Neural cell (in vitro differentiated cells): ENCODE results near the gene AGAP3. TPM values are rescaled to one million over a fixed set of nuclear protein-coding genes. Genes with fewer than 3 reads are reported as not detected.

Experiments
- H2AFZ ChIP-seq: fragments of 200-600, 300-800 bp; sonication (generic), shearing (Covaris generic); 2 replicates; pipeline ENCODE4 v1.6.0; 2014; ENCODE audit warnings: low read depth, mild to moderate bottlenecking, antibody characterized with exemption, low read length, moderate library complexity
- H3F3A ChIP-seq: fragments of 200-600 bp; shearing (Covaris generic); 2 replicates; pipeline ENCODE4 v1.6.1; 2016; ENCODE audit warnings: mild to moderate bottlenecking, moderate library complexity, mixed read lengths, antibody characterized with exemption, low read length; ENCODE audit not compliant: insufficient read depth, poor library complexity, severe bottlenecking
- H3K27ac ChIP-seq: fragments of 200-600, 300-800 bp; sonication (generic), shearing (Covaris generic); 2 replicates; pipeline ENCODE4 v1.5.1; 2014; ENCODE audit warnings: mild to moderate bottlenecking, low read length, moderate library complexity
- H3K27me3 ChIP-seq: fragments of 300-800, 200-600 bp; sonication (generic), shearing (Covaris generic); 2 replicates; pipeline ENCODE4 v1.6.0; 2014; ENCODE audit warnings: mild to moderate bottlenecking, low read depth, low read length, moderate library complexity; ENCODE audit not compliant: insufficient read depth
- H3K36me3 ChIP-seq: fragments of 300-800, 200-600 bp; sonication (generic), shearing (Covaris generic); 2 replicates; pipeline ENCODE4 v1.5.1; 2014; ENCODE audit warnings: mild to moderate bottlenecking, antibody characterized with exemption, low read length, moderate library complexity; ENCODE audit not compliant: insufficient read depth
- H3K4me2 ChIP-seq: fragments of 300-800, 200-600 bp; sonication (generic), shearing (Covaris generic); 2 replicates; pipeline ENCODE4 v1.6.0; 2014; ENCODE audit warnings: mild to moderate bottlenecking, low read length
- H3K4me3 ChIP-seq: fragments of 300-800, 200-600 bp; sonication (generic), shearing (Covaris generic); 2 replicates; pipeline ENCODE4 v1.5.1; 2014; ENCODE audit warnings: mild to moderate bottlenecking, low read length, moderate library complexity
- H3K79me2 ChIP-seq: fragments of 200-600 bp; shearing (Covaris generic); replicated peaks from 2 replicates; pipeline ENCODE4 v1.6.0; 2014; ENCODE audit warnings: mild to moderate bottlenecking, low read length, moderate library complexity; ENCODE audit not compliant: insufficient read depth
- H3K9ac ChIP-seq: fragments of 300-800, 200-600 bp; sonication (generic), shearing (Covaris generic); 2 replicates; pipeline ENCODE4 v1.6.1; 2016; ENCODE audit warnings: mild to moderate bottlenecking, low read length, mixed read lengths
- H3K9me2 ChIP-seq: fragments of 200-600 bp; shearing (Covaris generic); 2 replicates; pipeline ENCODE4 v1.6.1; 2016; ENCODE audit warnings: mild to moderate bottlenecking, low read length, mixed read lengths; ENCODE audit not compliant: insufficient read depth
- H3K9me3 ChIP-seq: fragments of 200-600, 300-800 bp; sonication (generic), shearing (Covaris generic); 2 replicates; pipeline ENCODE4 v1.6.1; 2016; ENCODE audit warnings: mild to moderate bottlenecking, mixed run types, low read length, moderate library complexity, mixed read lengths
- H4K20me1 ChIP-seq: fragments of 200-600 bp; shearing (Covaris generic); 2 replicates; pipeline ENCODE4 v1.6.1; 2016; ENCODE audit warnings: mild to moderate bottlenecking, mixed run types; ENCODE audit not compliant: insufficient read depth
- CTCF ChIP-seq: fragments of 450-650 bp; IDR thresholded peaks from 2 replicates; pipeline ENCODE4 v1.5.1; 2014; ENCODE audit warnings: antibody characterized with exemption, mild to moderate bottlenecking, moderate library complexity; ENCODE audit not compliant: poor library complexity, severe bottlenecking
- EP300 ChIP-seq: fragments of 450-650 bp; conservative IDR thresholded peaks from 2 replicates; pipeline ENCODE4 v1.6.1; 2014; ENCODE audit warnings: antibody characterized with exemption, mild to moderate bottlenecking, moderate library complexity; ENCODE audit not compliant: poor library complexity, severe bottlenecking
- EZH2 ChIP-seq: fragments of 200-600, 300-800 bp; shearing (Covaris generic), sonication (generic); IDR thresholded peaks from 2 replicates; pipeline ENCODE4 v1.6.1; 2014; ENCODE audit warnings: antibody characterized with exemption, low read length, borderline replicate concordance, mild to moderate bottlenecking; ENCODE audit not compliant: insufficient read depth, poor library complexity, severe bottlenecking
- MXI1 ChIP-seq: fragments of 450-650 bp; conservative IDR thresholded peaks from 2 replicates; pipeline ENCODE4 v1.6.1; 2014; ENCODE audit warnings: antibody characterized with exemption, mild to moderate bottlenecking; ENCODE audit not compliant: poor library complexity, severe bottlenecking
- POLR2AphosphoS5 ChIP-seq: IDR thresholded peaks from 2 replicates; pipeline ENCODE4 v1.6.1; 2012
- RAD21 ChIP-seq: fragments of 450-650 bp; conservative IDR thresholded peaks from 2 replicates; pipeline ENCODE4 v1.6.1; 2014; ENCODE audit warnings: antibody characterized with exemption, mild to moderate bottlenecking, moderate library complexity
- REST ChIP-seq: IDR thresholded peaks from 2 replicates; pipeline ENCODE4 v1.6.1; 2012; ENCODE audit warnings: borderline replicate concordance
- SMC3 ChIP-seq: fragments of 450-650 bp; conservative IDR thresholded peaks from 2 replicates; pipeline ENCODE4 v1.6.1; 2014; ENCODE audit warnings: antibody characterized with exemption, mild to moderate bottlenecking, moderate library complexity; ENCODE audit not compliant: poor library complexity
- TAF1 ChIP-seq: IDR thresholded peaks from 2 replicates; pipeline ENCODE4 v1.6.1; 2012; ENCODE audit warnings: low read depth
- polyA plus RNA-seq: library from polyadenylated mRNA; depleted of rRNA; stranded (reverse); fragments of >200 nt; gene quantifications from 2 replicates; pipeline ENCODE4 v1.2.3, GENCODE V29; 2014

Gene AGAP3
- polyA plus RNA-seq, 1 donor from 2014 or later = 117 TPM

GRCh38 chr7:151045967-151046366, 40.3 kb upstream of the AGAP3 start:
- no peak overlapping the region for H3K27ac ChIP-seq
- H3K9me2 ChIP-seq = no peaks in the 10 kb centered on the region
- no peak overlapping the region for H3K4me2 ChIP-seq
- no peaks in the 10 kb centered on the region for H3K9me3 ChIP-seq
- H4K20me1 ChIP-seq = no peaks in the 10 kb centered on the region
- peaks cover 12% of the 10 kb centered on the region for H3K27me3 ChIP-seq
- no peak for TF ChIP-seq MXI1
- no peak for TF ChIP-seq RAD21
- no peak for TF ChIP-seq TAF1
- no peak for TF ChIP-seq REST
- TF ChIP-seq SMC3 = no peak
- TF ChIP-seq EZH2 = no peak
- no peak for TF ChIP-seq EP300
- TF ChIP-seq CTCF = no peak
- TF ChIP-seq POLR2AphosphoS5 = no peak
- no peaks in the 10 kb centered on the region for H3K36me3 ChIP-seq
- no peaks in the 10 kb centered on the region for H3F3A ChIP-seq
- no peak overlapping the region for H3K9ac ChIP-seq
- H3K4me3 ChIP-seq = no peak overlapping the region
- no peaks in the 10 kb centered on the region for H3K79me2 ChIP-seq
- H2AFZ ChIP-seq = no peak overlapping the region

- no peak overlapping the region for H3K4me3 ChIP-seq
- H3K9me2 ChIP-seq = no peaks in the 10 kb centered on the region
- H4K20me1 ChIP-seq = no peaks in the 10 kb centered on the region
- H3K27me3 ChIP-seq = peaks cover 19% of the 10 kb centered on the region
- no peaks in the 10 kb centered on the region for H3K36me3 ChIP-seq
- no peak for TF ChIP-seq EZH2
- no peak for TF ChIP-seq REST
- TF ChIP-seq SMC3 = no peak
- no peak for TF ChIP-seq EP300
- TF ChIP-seq TAF1 = no peak
- TF ChIP-seq RAD21 = no peak
- no peak for TF ChIP-seq CTCF
- no peak for TF ChIP-seq MXI1
- no peak for TF ChIP-seq POLR2AphosphoS5
- no peak overlapping the region for H3K9ac ChIP-seq
- no peaks in the 10 kb centered on the region for H3K9me3 ChIP-seq
- no peaks in the 10 kb centered on the region for H3F3A ChIP-seq
- H3K79me2 ChIP-seq = no peaks in the 10 kb centered on the region
- no peak overlapping the region for H3K4me2 ChIP-seq
- H3K27ac ChIP-seq = no peak overlapping the region
- H2AFZ ChIP-seq = no peak overlapping the region
Measured at GRCh38 chr7:151046603-151047573, 39.4 kb upstream of the AGAP3 start.
